ENCODE measurements around the gene THADA. TPM values are rescaled to one million over a fixed set of nuclear protein-coding genes. Genes with fewer than 3 reads are reported as not detected.

Gene THADA
- total and polyA plus RNA-seq, 2 donors (not counting 1 experiment from before 2014, with no cell fraction given): 9.2 to 36.2 TPM

GRCh38 chr2:43318791-43319190 lies 277.0 kb downstream of the THADA start:
- H3K79me2 ChIP-seq (ENCODE audit: control insufficient read depth, insufficient read depth, low read length): no peaks in the 10 kb centered on the region
- H3K27me3 ChIP-seq (ENCODE audit: control insufficient read depth, insufficient read depth, low read length): no peaks in the 10 kb centered on the region
- peak; percentile 71 to 87 for DNase-seq (ENCODE audit: low read depth in 2 of 2)
- H3K9me3 ChIP-seq (ENCODE audit: control insufficient read depth, insufficient read depth, low read depth, low read length): no peaks in the 10 kb centered on the region
- no peak overlapping the region for H3K4me3 ChIP-seq (replicated peaks in 1 of 4; ENCODE audit: control extremely low read depth in 1 of 4, insufficient read depth in 1 of 4, low read depth in 3 of 4, low read length in 4 of 4)
- no peak overlapping the region for H3K4me2 ChIP-seq (ENCODE audit: extremely low read depth, insufficient read depth, low read length)
- no peak for TF ChIP-seq EZH2 (IDR thresholded peaks at IDR 0.05; ENCODE audit: low read length, missing control alignments)
- TF ChIP-seq, protein P1, sequence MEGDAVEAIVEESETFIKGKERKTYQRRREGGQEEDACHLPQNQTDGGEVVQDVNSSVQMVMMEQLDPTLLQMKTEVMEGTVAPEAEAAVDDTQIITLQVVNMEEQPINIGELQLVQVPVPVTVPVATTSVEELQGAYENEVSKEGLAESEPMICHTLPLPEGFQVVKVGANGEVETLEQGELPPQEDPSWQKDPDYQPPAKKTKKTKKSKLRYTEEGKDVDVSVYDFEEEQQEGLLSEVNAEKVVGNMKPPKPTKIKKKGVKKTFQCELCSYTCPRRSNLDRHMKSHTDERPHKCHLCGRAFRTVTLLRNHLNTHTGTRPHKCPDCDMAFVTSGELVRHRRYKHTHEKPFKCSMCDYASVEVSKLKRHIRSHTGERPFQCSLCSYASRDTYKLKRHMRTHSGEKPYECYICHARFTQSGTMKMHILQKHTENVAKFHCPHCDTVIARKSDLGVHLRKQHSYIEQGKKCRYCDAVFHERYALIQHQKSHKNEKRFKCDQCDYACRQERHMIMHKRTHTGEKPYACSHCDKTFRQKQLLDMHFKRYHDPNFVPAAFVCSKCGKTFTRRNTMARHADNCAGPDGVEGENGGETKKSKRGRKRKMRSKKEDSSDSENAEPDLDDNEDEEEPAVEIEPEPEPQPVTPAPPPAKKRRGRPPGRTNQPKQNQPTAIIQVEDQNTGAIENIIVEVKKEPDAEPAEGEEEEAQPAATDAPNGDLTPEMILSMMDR (conservative IDR thresholded peaks at IDR 0.05 in 1 of 2, IDR thresholded peaks at IDR 0.05 in 1 of 2; ENCODE audit: low read depth in 1 of 2, low read length in 2 of 2): no peak
- no peak overlapping the region for H3K9ac ChIP-seq (ENCODE audit: insufficient read depth, low read length)
- H3K27ac ChIP-seq (ENCODE audit: insufficient read depth, low read length): no peak overlapping the region
- H3K4me1 ChIP-seq (ENCODE audit: control insufficient read depth, extremely low read depth, insufficient read depth, low read length): peaks cover 5% of the 10 kb centered on the region
- no peak overlapping the region for H2AFZ ChIP-seq (ENCODE audit: low read length)
- H4K20me1 ChIP-seq (ENCODE audit: control insufficient read depth, extremely low read depth, insufficient read depth, low read length): no peaks in the 10 kb centered on the region
- H3K36me3 ChIP-seq (ENCODE audit: control insufficient read depth, insufficient read depth, low read length): no peaks in the 10 kb centered on the region

GRCh38 chr2:43317680-43318079 lies 278.2 kb downstream of the THADA start:
- no peak for DNase-seq (ENCODE audit: low read depth in 2 of 2)
- Histone ChIP-seq H3K9me3 (ENCODE audit: control insufficient read depth, insufficient read depth, low read depth, low read length) (no peaks in the 10 kb centered on the region), H4K20me1 (ENCODE audit: control insufficient read depth, extremely low read depth, insufficient read depth, low read length) (no peaks in the 10 kb centered on the region), H3K79me2 (ENCODE audit: control insufficient read depth, insufficient read depth, low read length) (no peaks in the 10 kb centered on the region), H3K36me3 (ENCODE audit: control insufficient read depth, insufficient read depth, low read length) (no peaks in the 10 kb centered on the region), H3K4me2 (ENCODE audit: extremely low read depth, insufficient read depth, low read length) (no peak overlapping the region), H2AFZ (ENCODE audit: low read length) (no peak overlapping the region), H3K27me3 (ENCODE audit: control insufficient read depth, insufficient read depth, low read length) (no peaks in the 10 kb centered on the region), H3K27ac (ENCODE audit: insufficient read depth, low read length) (no peak overlapping the region), H3K9ac (ENCODE audit: insufficient read depth, low read length) (no peak overlapping the region), H3K4me3 (replicated peaks in 1 of 4; ENCODE audit: control extremely low read depth in 1 of 4, insufficient read depth in 1 of 4, low read depth in 3 of 4, low read length in 4 of 4) (no peak overlapping the region), H3K4me1 (ENCODE audit: control insufficient read depth, extremely low read depth, insufficient read depth, low read length) (peaks cover 10% of the 10 kb centered on the region)
- TF ChIP-seq EZH2 (IDR thresholded peaks at IDR 0.05; ENCODE audit: low read length, missing control alignments): no peak
- TF ChIP-seq, protein P1 (conservative IDR thresholded peaks at IDR 0.05 in 1 of 2, IDR thresholded peaks at IDR 0.05 in 1 of 2; ENCODE audit: low read depth in 1 of 2, low read length in 2 of 2): no peak

- H3K27me3 ChIP-seq (ENCODE audit: control insufficient read depth, insufficient read depth, low read length): no peaks in the 10 kb centered on the region
- H3K4me3 ChIP-seq (replicated peaks in 1 of 4; ENCODE audit: control extremely low read depth in 1 of 4, insufficient read depth in 1 of 4, low read depth in 3 of 4, low read length in 4 of 4): no peak overlapping the region
- H3K27ac ChIP-seq (ENCODE audit: insufficient read depth, low read length): no peak overlapping the region
Observed at GRCh38 chr2:43317194-43317593, 278.6 kb downstream of the THADA start.

More at GRCh38 chr2:43317194-43317593, 278.6 kb downstream of the THADA start:
- H3K9ac ChIP-seq (ENCODE audit: insufficient read depth, low read length): no peak overlapping the region
- TF ChIP-seq EZH2 (IDR thresholded peaks at IDR 0.05; ENCODE audit: low read length, missing control alignments): no peak
- TF ChIP-seq, protein P1 (conservative IDR thresholded peaks at IDR 0.05 in 1 of 2, IDR thresholded peaks at IDR 0.05 in 1 of 2; ENCODE audit: low read depth in 1 of 2, low read length in 2 of 2): no peak
- DNase-seq (ENCODE audit: low read depth in 2 of 2): no peak
- H3K4me1 ChIP-seq (ENCODE audit: control insufficient read depth, extremely low read depth, insufficient read depth, low read length): peaks cover 10% of the 10 kb centered on the region
- H3K36me3 ChIP-seq (ENCODE audit: control insufficient read depth, insufficient read depth, low read length): no peaks in the 10 kb centered on the region
- H3K79me2 ChIP-seq (ENCODE audit: control insufficient read depth, insufficient read depth, low read length): no peaks in the 10 kb centered on the region
- H3K9me3 ChIP-seq (ENCODE audit: control insufficient read depth, insufficient read depth, low read depth, low read length): no peaks in the 10 kb centered on the region
- H2AFZ ChIP-seq (ENCODE audit: low read length): no peak overlapping the region
- no peaks in the 10 kb centered on the region for H4K20me1 ChIP-seq (ENCODE audit: control insufficient read depth, extremely low read depth, insufficient read depth, low read length)
- no peak overlapping the region for H3K4me2 ChIP-seq (ENCODE audit: extremely low read depth, insufficient read depth, low read length)
